ENCODE data around the gene ELP2. TPM values are rescaled to one million over a fixed set of nuclear protein-coding genes. Genes with fewer than 3 reads are reported as not detected.
A peak's percentile ranks its signal among the peaks of the same experiment; 100 is the strongest.
"Not testable (repeated sequence)": the region's sequence is repeated elsewhere in the genome, so short reads cannot be mapped to it uniquely, and the experiment has no call there.

Gene ELP2
- total RNA-seq, 1 experiment from 2014 or later, result 55.5 TPM

GRCh38 chr18:36158266-36158867 lies 28.7 kb downstream of the ELP2 start:
- peak; percentile 57 for DNase-seq (ENCODE audit: low spot score)

- no peak for DNase-seq (ENCODE audit: low spot score)
These were observed 31.3 kb downstream of the ELP2 start for GRCh38 chr18:36160959-36161371.

GRCh38 chr18:36162981-36163380 lies 33.3 kb downstream of the ELP2 start:
- no peak for DNase-seq (ENCODE audit: low spot score)

- DNase-seq (ENCODE audit: low spot score), result no peak
These were observed 38.1 kb downstream of the ELP2 start for GRCh38 chr18:36167692-36168218.

- DNase-seq (ENCODE audit: low spot score), result not testable (repeated sequence)
These were observed 38.6 kb downstream of the ELP2 start for GRCh38 chr18:36168296-36168695.

- no peak for DNase-seq (ENCODE audit: low spot score)
These were observed 40.2 kb downstream of the ELP2 start for GRCh38 chr18:36169938-36170337.

- DNase-seq (ENCODE audit: low spot score), result no peak
These were observed 45.8 kb downstream of the ELP2 start for GRCh38 chr18:36175481-36175880.

- no peak for DNase-seq (ENCODE audit: low spot score)
These were observed 46.5 kb downstream of the ELP2 start for GRCh38 chr18:36176177-36176584.

GRCh38 chr18:36176711-36177110 lies 47.0 kb downstream of the ELP2 start:
- peak; percentile 10 for DNase-seq (ENCODE audit: low spot score)

- no peak for DNase-seq (ENCODE audit: low spot score)
These were observed 48.2 kb downstream of the ELP2 start for GRCh38 chr18:36177913-36178312.

- no peak for DNase-seq (ENCODE audit: low spot score)
These were observed 50.1 kb downstream of the ELP2 start for GRCh38 chr18:36179562-36180355.

GRCh38 chr18:36181441-36181840 lies 51.7 kb downstream of the ELP2 start:
- DNase-seq (ENCODE audit: low spot score), result no peak

GRCh38 chr18:36181898-36182506 lies 52.3 kb downstream of the ELP2 start:
- no peak for DNase-seq (ENCODE audit: low spot score)

- no peak for DNase-seq (ENCODE audit: low spot score)
These were observed 53.3 kb downstream of the ELP2 start for GRCh38 chr18:36183033-36183432.

GRCh38 chr18:36183987-36184386 lies 54.3 kb downstream of the ELP2 start:
- no peak for DNase-seq (ENCODE audit: low spot score)

- no peak for DNase-seq (ENCODE audit: low spot score)
These were observed 55.5 kb downstream of the ELP2 start for GRCh38 chr18:36185157-36185556.

- DNase-seq (ENCODE audit: low spot score), result no peak
These were observed 56.3 kb downstream of the ELP2 start for GRCh38 chr18:36185901-36186460.

- peak; percentile 40 for DNase-seq (ENCODE audit: low spot score)
These were observed 56.9 kb downstream of the ELP2 start for GRCh38 chr18:36186461-36187192.

GRCh38 chr18:36187193-36187825 lies 57.6 kb downstream of the ELP2 start, which contains the start of gene MOCOS:
TSS of gene MOCOS (plus strand) at chr18:36187497. CDS start at chr18:36187540, 43 bp downstream.
- DNase-seq (ENCODE audit: low spot score), result peak; percentile 61

- no peak for DNase-seq (ENCODE audit: low spot score)
These were observed 58.4 kb downstream of the ELP2 start for GRCh38 chr18:36187826-36188721.
